Effector CD4-positive, alpha-beta T cell (primary cell): ENCODE measurements around the gene UNC79.

ENCODE experiments used
- DNase-seq: peaks from one replicate; pipeline ENCODE4 v3.0.0-alpha.2; 2020

The UNC79 gene

DNA sequence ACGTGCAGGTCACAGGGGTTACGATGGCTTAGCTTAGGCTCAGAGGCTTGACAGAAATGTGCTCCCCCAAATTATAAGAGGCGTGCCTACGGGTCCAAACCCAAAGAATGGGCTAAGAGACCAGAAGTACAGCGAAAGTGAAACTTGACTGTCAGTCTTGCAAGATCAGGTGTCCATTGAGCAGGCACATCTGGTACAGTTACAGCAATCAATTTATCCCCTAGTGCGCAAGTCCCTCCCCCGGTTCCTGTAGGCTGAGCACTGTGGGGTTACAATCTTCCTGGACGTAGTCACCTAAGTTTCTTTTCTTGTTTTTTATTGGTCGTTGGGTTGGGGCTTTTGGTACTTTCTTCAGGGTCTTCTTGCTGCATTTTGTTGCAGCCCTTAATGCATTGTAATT is 134.2 kb downstream of the UNC79 start:
- no peak for DNase-seq

- DNase-seq, result no peak
Observed at GRCh38 chr14:93566065-93566693, 135.4 kb downstream of the UNC79 start.

- no peak for DNase-seq
Observed at GRCh38 chr14:93571275-93571674, 140.5 kb downstream of the UNC79 start.

DNA sequence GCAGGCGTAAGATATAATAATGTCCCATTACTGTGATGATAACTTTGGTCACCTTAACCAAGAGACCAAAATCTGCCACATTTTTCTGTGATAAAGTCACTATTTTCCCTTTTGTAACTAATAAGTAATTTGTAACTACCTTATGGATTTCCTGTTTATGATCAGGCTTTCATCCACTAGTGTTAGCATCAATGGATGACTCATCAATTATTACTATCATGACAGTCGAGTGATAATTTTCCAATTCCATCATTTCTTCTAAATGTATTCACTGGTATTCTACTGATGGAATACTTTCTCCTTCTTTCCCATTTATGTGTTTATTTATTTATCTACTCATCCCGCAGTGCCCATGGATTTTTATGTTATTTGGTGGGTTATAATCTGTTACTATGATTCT is 148.4 kb downstream of the UNC79 start:
- DNase-seq, result no peak

- no peak for DNase-seq
Observed at GRCh38 chr14:93582516-93582915, 151.8 kb downstream of the UNC79 start.

DNA sequence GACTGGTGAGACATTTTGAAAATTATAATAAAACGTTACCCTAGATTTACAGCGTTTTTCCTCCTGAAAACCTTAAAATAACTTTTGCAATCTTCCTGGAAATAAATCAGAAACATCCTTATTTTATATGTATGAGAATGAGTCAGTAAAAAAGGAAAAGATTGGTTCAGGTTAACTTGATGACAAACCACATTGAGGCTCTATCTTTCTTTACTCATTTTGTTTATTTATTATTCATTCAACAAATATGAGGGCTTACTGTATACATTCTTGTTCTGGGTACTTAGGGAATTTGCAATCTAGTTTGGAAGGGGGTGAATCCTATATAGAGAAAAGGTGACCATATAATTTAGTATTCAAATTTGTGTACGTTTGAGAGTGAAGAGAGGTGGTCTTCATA is 156.6 kb downstream of the UNC79 start:
- no peak for DNase-seq

DNA sequence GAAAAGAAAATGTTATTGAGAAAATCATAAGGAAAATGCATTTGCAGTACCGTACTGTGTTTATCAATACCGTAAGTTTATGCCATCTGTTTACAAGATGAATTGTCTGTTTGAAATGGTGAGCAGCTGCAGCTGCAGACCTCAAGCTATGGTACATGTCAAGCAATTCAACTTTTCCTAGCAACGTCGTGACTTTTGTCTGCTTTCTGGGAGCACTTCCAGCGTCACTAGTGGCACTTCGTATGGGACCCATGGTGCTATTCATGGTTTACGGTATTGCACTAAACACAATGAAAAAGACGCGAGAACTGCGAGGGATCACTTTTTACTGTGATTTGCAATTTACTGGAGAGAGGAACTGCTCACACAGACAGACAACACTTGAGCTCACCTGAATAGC is 160.8 kb downstream of the UNC79 start:
- DNase-seq, result no peak

DNA sequence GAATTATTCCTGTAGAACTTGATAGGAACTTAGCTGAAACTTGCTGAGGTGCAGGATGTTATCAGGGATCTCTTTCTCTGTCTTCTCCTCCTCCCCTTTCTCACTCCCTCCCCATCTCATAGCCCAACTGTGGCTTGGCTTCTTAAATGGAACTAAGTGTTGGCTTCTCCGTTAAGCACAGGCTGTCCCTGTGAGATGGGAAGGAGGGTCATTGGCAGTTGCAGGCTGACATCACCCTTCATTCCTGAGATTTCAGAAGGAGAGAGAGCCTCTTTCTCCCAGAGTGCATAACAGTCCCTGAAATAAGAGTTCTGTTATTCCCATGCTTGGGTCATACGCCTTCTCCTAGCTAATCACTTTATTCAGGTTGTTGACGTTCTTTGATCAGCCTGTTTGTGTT is 162.0 kb downstream of the UNC79 start:
- no peak for DNase-seq

- DNase-seq, result no peak
Observed at GRCh38 chr14:93606091-93606490, 175.4 kb downstream of the UNC79 start.

- DNase-seq, result no peak
Observed at GRCh38 chr14:93619176-93619793, 188.5 kb downstream of the UNC79 start.

DNA sequence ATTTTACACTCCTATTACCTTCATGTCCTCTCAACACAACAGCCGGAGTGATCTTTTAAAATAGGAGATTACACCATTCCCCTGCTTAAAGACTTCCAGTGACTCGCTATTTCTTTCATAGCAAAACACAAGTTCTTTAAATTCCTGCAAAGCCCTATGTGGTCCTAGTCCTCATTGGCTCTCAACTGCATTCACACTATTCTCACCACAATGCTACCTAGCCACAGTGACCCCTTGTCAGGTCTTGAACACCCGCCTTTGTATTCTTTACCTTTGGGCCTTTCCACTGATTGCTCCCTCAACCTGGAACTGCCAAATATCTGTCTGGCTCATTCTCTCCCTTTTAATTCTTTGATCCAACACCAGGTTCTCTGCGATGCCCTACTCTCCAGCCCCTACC is 197.3 kb downstream of the UNC79 start:
- no peak for DNase-seq

GRCh38 chr14:93629643-93630042 is 198.9 kb downstream of the UNC79 start:
- DNase-seq, result no peak

DNA sequence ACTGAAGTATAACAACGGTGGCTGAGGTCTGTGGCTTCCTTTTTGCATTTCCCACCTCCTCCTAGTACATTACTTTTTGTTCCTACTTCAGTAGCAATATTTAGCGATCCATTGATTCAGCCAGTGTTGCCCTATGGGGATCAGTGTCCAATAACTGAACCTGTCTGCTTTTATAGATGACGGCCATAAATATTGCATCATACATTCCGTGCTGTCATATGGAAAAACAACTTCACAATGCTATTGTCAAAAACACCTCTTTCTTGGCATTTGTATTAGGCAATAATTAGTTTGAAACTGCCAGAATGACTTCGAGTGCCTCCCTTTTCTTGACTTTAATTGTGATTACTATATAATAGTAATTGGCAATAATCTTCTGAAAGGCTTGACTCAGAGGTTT is 208.1 kb downstream of the UNC79 start:
- DNase-seq, result no peak

DNA sequence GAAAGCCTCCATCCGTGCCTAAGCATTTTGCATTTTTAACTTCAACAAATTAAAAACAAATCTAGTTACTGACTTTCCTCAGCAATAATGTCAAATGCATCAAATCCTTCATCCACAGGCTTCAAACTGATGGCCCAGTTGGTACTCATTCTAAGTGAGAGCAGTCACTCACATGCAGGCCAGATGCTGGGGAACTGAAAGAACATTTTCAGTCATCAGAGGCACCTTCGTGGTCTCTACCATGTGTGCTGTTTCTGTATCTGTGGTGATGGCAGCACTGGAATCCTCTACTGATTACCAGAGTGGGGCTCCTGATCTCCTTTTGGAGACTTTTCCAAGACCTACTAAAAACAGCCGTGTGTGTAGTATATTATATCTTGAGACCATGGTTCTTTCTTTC is 212.4 kb downstream of the UNC79 start:
- DNase-seq, result no peak

DNA sequence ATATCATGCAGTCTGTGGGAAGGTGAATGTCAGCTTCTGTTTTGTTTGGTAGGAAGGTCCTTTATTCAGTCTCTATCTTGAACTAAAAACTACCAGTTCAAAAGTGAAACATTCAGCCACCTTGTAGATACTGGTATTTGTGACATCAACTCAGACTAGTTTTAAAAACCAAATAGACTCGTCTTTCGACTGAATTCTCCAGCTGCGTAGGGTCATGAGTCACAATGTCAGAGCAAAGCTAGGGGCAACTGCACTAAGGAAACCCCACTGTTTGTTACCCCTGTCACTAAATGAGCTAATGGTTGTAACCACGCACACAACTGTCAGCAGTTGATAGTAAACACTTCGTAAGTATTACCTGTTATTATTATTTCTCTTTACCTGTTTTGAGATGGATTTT is 212.9 kb downstream of the UNC79 start:
- DNase-seq, result no peak

- DNase-seq, result no peak
Observed at GRCh38 chr14:93645200-93645599, 214.5 kb downstream of the UNC79 start.

DNA sequence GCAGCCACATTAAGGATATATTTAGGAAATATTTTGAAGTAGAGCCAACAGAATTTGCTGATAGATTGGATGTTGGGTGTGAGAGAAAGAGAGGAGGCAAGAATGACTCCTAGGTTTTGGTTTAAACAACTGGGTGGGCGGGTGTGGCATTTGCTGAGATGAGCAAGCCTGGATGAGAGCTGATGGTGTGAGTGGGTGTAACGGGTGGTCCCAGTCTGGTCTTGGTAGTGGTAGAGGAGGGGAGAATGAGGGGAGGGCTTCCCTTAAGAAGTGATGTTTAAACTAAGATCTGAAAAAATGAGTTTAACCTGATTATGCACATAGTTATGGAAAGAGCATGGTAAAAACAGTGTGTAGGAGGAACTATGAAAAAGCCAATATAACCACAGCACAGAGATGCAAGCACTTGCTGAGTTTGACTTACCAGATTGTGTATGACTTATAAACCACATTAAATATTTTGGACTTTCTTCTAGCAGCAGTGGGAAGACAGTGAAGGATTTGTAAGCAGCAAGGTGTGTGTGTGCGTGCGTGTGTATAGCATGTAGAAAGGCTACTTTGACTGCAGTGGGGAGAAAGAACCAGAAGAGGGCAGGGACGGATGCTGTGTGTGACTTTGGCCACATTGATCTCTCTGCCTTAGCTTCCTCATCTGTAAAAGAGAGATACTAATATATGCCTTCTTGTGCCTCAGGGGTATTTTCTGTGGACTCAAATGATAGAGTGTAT is 217.9 kb downstream of the UNC79 start:
- no peak for DNase-seq

- no peak for DNase-seq
Observed at GRCh38 chr14:93654599-93654998, 223.9 kb downstream of the UNC79 start.

- no peak for DNase-seq
Observed at GRCh38 chr14:93655078-93655750, 224.5 kb downstream of the UNC79 start.

DNA sequence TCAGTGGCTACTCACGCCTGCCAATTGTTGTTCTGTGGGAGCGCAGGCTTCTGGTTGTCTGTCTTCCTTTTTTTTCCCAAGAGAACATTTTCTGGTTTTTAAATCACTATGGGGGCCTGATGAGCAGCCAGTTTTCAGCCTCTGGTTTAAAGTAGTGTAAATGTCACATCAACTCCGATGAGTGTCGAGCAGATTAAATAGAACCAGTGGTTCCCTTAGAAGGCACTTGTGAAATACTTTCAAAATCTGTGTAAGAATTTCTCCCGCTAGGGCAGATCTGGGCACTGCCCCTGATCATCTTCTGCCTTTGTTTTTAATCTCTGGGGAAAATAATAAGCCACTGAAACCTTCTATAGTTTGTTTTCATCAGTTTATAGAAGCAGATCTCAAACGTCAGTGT is 227.1 kb downstream of the UNC79 start:
- DNase-seq, result no peak

GRCh38 chr14:93663317-93663716 is 232.6 kb downstream of the UNC79 start:
- DNase-seq, result no peak

GRCh38 chr14:93665169-93665568 is 234.4 kb downstream of the UNC79 start:
- DNase-seq, result no peak

- DNase-seq, result no peak
Observed at GRCh38 chr14:93669632-93670031, 238.9 kb downstream of the UNC79 start.

GRCh38 chr14:93674343-93674742 is 243.6 kb downstream of the UNC79 start:
- DNase-seq, result no peak
